GM19238 (cell line): ENCODE measurements around the gene QRSL1.
"Not testable (repeated sequence)": the region's sequence is repeated elsewhere in the genome, so short reads cannot be mapped to it uniquely, and the experiment has no call there.

Source experiments
- DNase-seq: peaks from one replicate; pipeline ENCODE4 v3.0.0; 2011; ENCODE audit warnings: low spot score; ENCODE audit not compliant: insufficient read length

QRSL1 gene

GRCh38 chr6:106623039-106623438 is 6.3 kb upstream of the QRSL1 start:
- no peak for DNase-seq

- DNase-seq, result no peak
Measured at GRCh38 chr6:106626485-106626884, 2.9 kb upstream of the QRSL1 start.

GRCh38 chr6:106627760-106628159 is 1.6 kb upstream of the QRSL1 start:
- not testable (repeated sequence) for DNase-seq

- DNase-seq, result no peak
Measured at GRCh38 chr6:106628658-106629102, 698 bp upstream of the QRSL1 start.

GRCh38 chr6:106629859-106630163 is 433 bp downstream of the QRSL1 start:
- no peak for DNase-seq

- no peak for DNase-seq
Measured at GRCh38 chr6:106630366-106630765, 988 bp downstream of the QRSL1 start.

GRCh38 chr6:106631346-106631745 is 2.0 kb downstream of the QRSL1 start:
- DNase-seq, result no peak

GRCh38 chr6:106634565-106634964 is 5.2 kb downstream of the QRSL1 start:
- no peak for DNase-seq

GRCh38 chr6:106637051-106637716 is 7.8 kb downstream of the QRSL1 start:
- no peak for DNase-seq

- no peak for DNase-seq
Measured at GRCh38 chr6:106637717-106638341, 8.5 kb downstream of the QRSL1 start.

GRCh38 chr6:106639812-106640211 is 10.4 kb downstream of the QRSL1 start:
- DNase-seq, result no peak

GRCh38 chr6:106642476-106642875 is 13.1 kb downstream of the QRSL1 start:
- no peak for DNase-seq

GRCh38 chr6:106643061-106643460 is 13.7 kb downstream of the QRSL1 start:
- no peak for DNase-seq

- DNase-seq, result no peak
Measured at GRCh38 chr6:106648651-106649308, 19.4 kb downstream of the QRSL1 start.

GRCh38 chr6:106658469-106658868 is 29.1 kb downstream of the QRSL1 start:
- no peak for DNase-seq

GRCh38 chr6:106659859-106660258 is 30.5 kb downstream of the QRSL1 start:
- DNase-seq, result no peak

GRCh38 chr6:106662458-106662857 is 33.1 kb downstream of the QRSL1 start:
- DNase-seq, result no peak

- DNase-seq, result peak; percentile 28
Measured at GRCh38 chr6:106666282-106667021, 37.1 kb downstream of the QRSL1 start.

GRCh38 chr6:106667022-106667402 is 37.6 kb downstream of the QRSL1 start:
- DNase-seq, result no peak

- DNase-seq, result no peak
Measured at GRCh38 chr6:106670236-106670635, 40.9 kb downstream of the QRSL1 start.

- DNase-seq, result no peak
Measured at GRCh38 chr6:106671651-106672050, 42.3 kb downstream of the QRSL1 start.

GRCh38 chr6:106674541-106675229 is 45.3 kb downstream of the QRSL1 start:
- no peak for DNase-seq
